Gastrocnemius medialis (tissue), 4 donors: ENCODE data around the gene KRTAP4-5.

ENCODE experiments used
- CTCF ChIP-seq, 5 experiments: fragments of 450-650 bp in 3 of 5; fragments of 200-600 bp in 2 of 5; sonication (generic) in 2 of 5; IDR thresholded peaks in 4 of 5; conservative IDR thresholded peaks in 1 of 5; 1 replicate in 4 of 5; 2 replicates in 1 of 5; pipeline ENCODE4 v1.5.1; 2016 to 2019; ENCODE audit warnings: antibody characterized with exemption in 5 of 5, mild to moderate bottlenecking in 3 of 5, moderate library complexity in 3 of 5
- POLR2A ChIP-seq, 2 donors: fragments of 450-650 bp; IDR thresholded peaks; one replicate each; pipeline ENCODE4 v1.6.1; 2017; ENCODE audit warnings: antibody characterized with exemption in 2 of 2, mild to moderate bottlenecking in 2 of 2, moderate library complexity in 2 of 2

GRCh38 chr17:41116297-41116696 lies 33.3 kb downstream of the KRTAP4-5 start:
- TF ChIP-seq CTCF (IDR thresholded peaks at IDR 0.05 in 4 of 5, conservative IDR thresholded peaks at IDR 0.05 in 1 of 5) (no peak), POLR2A (IDR thresholded peaks at IDR 0.05) (no peak)
